ENCODE results near the gene ERRFI1. TPM values are rescaled to one million over a fixed set of nuclear protein-coding genes. Genes with fewer than 3 reads are reported as not detected.

Gene ERRFI1
- total and polyA plus RNA-seq, 2 of the 8 experiments (the other 6 are each of a cell fraction or from before 2014, with no cell fraction given) = 23.4 to 46.1 TPM

DNA sequence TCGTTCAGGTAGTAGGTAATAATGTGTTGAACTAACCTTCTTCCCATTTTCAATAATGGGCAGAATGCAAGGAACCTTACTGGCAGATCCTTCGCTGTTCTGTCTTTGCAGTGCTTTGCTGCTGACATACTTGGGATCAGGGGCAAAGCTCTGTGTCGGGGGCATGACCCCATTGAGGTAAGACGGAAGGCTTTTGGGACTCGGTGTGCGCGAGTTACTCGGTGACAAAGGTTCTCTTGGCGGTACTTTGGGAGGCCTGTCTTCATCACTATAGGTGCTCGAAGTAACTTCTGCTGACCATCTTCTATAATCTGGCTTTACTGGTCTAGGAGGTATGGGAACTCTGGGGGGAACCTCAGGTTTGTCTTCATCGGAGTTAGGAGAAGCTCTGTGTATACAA lies 12.7 kb downstream of the ERRFI1 start:
- ChIA-PET POLR2A (ENCODE audit: partially characterized antibody) (interaction anchor here (1.1 kb wide), 1 partner anchor 14 kb away, joined by 3 read pairs; no protein-coding TSS in a partner anchor), CTCF (ENCODE audit: partially characterized antibody) (interaction anchor here (0.6 to 12.6 kb wide), 13 partner anchors 11 to 334 kb away, joined by 3 to 211 read pairs (median 5); partner anchors contain the start of gene SLC45A1)
- no peaks in the 10 kb centered on the region for H3K9me3 ChIP-seq (ENCODE audit: insufficient read depth in 2 of 2, low read depth in 1 of 2, low read length in 1 of 2)
- no peak overlapping the region for H2BK15ac ChIP-seq (ENCODE audit: low read length)
- no peaks in the 10 kb centered on the region; the same call in 1 of the 2 replicates for H3K79me1 ChIP-seq (ENCODE audit: low read depth, low read length)
- peaks cover 12 to 41% (median 28%) of the 10 kb centered on the region in 4 experiments for H3K36me3 ChIP-seq (ENCODE audit: control insufficient read depth in 2 of 4, insufficient read depth in 4 of 4, low read length in 3 of 4)
- FAIRE-seq (no peak), DNase-seq (ENCODE audit: low read depth in 1 of 2, low spot score in 2 of 2) (no peak)
- H4K5ac ChIP-seq (ENCODE audit: insufficient read length, low read depth, low read length) = no peak overlapping the region
- H3K4me2 ChIP-seq (ENCODE audit: insufficient read depth in 1 of 2, low read depth in 2 of 2, low read length in 2 of 2) = no peak overlapping the region
- TF ChIP-seq EP300 (IDR thresholded peaks at IDR 0.05; ENCODE audit: borderline replicate concordance in 1 of 2, low read depth in 2 of 2, low read length in 2 of 2) = no peak
- no peak for TF ChIP-seq BCL11A (IDR thresholded peaks at IDR 0.05; ENCODE audit: low read depth in 2 of 2, low read length in 2 of 2)
- TF ChIP-seq CREB1 (IDR thresholded peaks at IDR 0.05) = no peak
- no peak for TF ChIP-seq CHD2 (IDR thresholded peaks at IDR 0.05; ENCODE audit: low read length)
- TF ChIP-seq SP4 (IDR thresholded peaks at IDR 0.05; ENCODE audit: low read length) = no peak
- no peak for TF ChIP-seq JUN (IDR thresholded peaks at IDR 0.05; ENCODE audit: low read depth, low read length)
- no peak for TF ChIP-seq SIRT6 (IDR thresholded peaks at IDR 0.05; ENCODE audit: low read length)
- TF ChIP-seq CTBP2 (IDR thresholded peaks at IDR 0.05; ENCODE audit: borderline replicate concordance, insufficient read depth, insufficient read length, low read length) = no peak
- TF ChIP-seq CEBPB (IDR thresholded peaks at IDR 0.05; ENCODE audit: low read depth, low read length) = no peak
- TF ChIP-seq MAFK (IDR thresholded peaks at IDR 0.05; ENCODE audit: low read depth, low read length) = no peak
- no peak for TF ChIP-seq EZH2 (IDR thresholded peaks at IDR 0.05; ENCODE audit: low read depth, low read length, severe bottlenecking)
- H3K79me2 ChIP-seq (ENCODE audit: control insufficient read depth in 1 of 2, insufficient read depth in 2 of 2, low read length in 2 of 2) = peaks cover 0 to 52% of the 10 kb centered on the region in 2 experiments
- H3K27ac ChIP-seq (ENCODE audit: low read depth, low read length) = no peak overlapping the region
- no peak overlapping the region for H2BK20ac ChIP-seq (ENCODE audit: low read length)
- WGBS, 2 experiments (ENCODE audit: extremely low coverage in 1 of 2, insufficient coverage in 1 of 2, insufficient read length in 1 of 2, insufficient replicate concordance in 2 of 2, low coverage in 1 of 2, low lambda C conversion rate in 2 of 2, missing lambda C conversion rate in 1 of 2) = 94% methylated on average over 11 of the region's 11 CpGs; no CpG with 5 or more reads in 1 of the 2 experiments
- H2BK120ac ChIP-seq (replicated peaks; ENCODE audit: low read depth, low read length) = no peak overlapping the region
- H2AK5ac ChIP-seq (ENCODE audit: low read depth, low read length) = no peak overlapping the region
- H3K4me1 ChIP-seq (replicated peaks in 1 of 4; ENCODE audit: control insufficient read depth in 3 of 4, insufficient read depth in 4 of 4, low read length in 3 of 4) = peaks cover under 1 to 6% (median 3%) of the 10 kb centered on the region in 4 experiments; a peak in 6 of 7 replicates
- no peak overlapping the region for H2BK12ac ChIP-seq (ENCODE audit: low read depth, low read length)
- no peaks in the 10 kb centered on the region for H3K23me2 ChIP-seq (ENCODE audit: low read depth, low read length)
- no peak overlapping the region for H3K18ac ChIP-seq (ENCODE audit: extremely low read depth, low read length)
- H2AFZ ChIP-seq (ENCODE audit: low read length) = no peak overlapping the region
- H3K56ac ChIP-seq (replicated peaks; ENCODE audit: insufficient read length, low read depth, low read length) = no peak overlapping the region
- H3K4ac ChIP-seq (replicated peaks; ENCODE audit: insufficient read length, low read depth, low read length) = no peak overlapping the region
- no peaks in the 10 kb centered on the region for H3K27me3 ChIP-seq (replicated peaks in 1 of 4; ENCODE audit: control insufficient read depth in 3 of 4, extremely low read depth in 1 of 4, insufficient read depth in 3 of 4, low read length in 3 of 4)
- no peak overlapping the region for H2BK5ac ChIP-seq (ENCODE audit: low read depth, low read length)
- H4K20me1 ChIP-seq (replicated peaks in 1 of 2; ENCODE audit: control insufficient read depth in 1 of 2, insufficient read depth in 2 of 2, low read length in 2 of 2) = peaks cover 2 to 6% of the 10 kb centered on the region in 2 experiments
- H3K14ac ChIP-seq (ENCODE audit: insufficient read length) = no peak overlapping the region
- no peak overlapping the region for H4K8ac ChIP-seq (ENCODE audit: extremely low read depth, insufficient read depth, low read length)
- no peak overlapping the region for H3K9ac ChIP-seq (replicated peaks in 1 of 4; ENCODE audit: extremely low read depth in 1 of 4, low read depth in 3 of 4, low read length in 3 of 4)
- H4K91ac ChIP-seq (replicated peaks; ENCODE audit: insufficient read length, low read length) = no peak overlapping the region
- H3K23ac ChIP-seq (ENCODE audit: insufficient read length) = no peak overlapping the region
- H3K4me3 ChIP-seq (ENCODE audit: extremely low read depth in 1 of 4, insufficient read depth in 2 of 4, low read depth in 3 of 4, low read length in 4 of 4) = no peak overlapping the region

All from H1 (cell line).